ENCODE results near the gene CHN2.

DNA sequence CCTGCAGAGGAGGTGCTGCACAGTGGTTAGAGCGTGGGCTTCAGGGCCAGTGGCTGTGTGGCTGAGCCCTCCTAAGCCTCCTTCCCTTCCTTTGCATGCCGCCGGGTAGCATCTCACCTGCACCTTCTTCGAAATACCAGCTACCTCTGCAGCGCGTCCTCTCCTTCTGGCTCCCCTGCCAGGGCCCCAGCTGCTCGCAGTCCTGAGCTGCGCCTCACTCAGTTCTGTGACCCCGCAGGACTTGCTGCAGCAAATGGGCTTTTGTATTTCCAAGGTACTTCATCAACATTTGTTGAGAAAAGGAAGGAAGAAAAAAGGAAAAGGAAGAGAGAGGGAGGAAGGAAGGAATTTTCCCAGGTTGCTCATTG, 222.3 kb downstream of the CHN2 start:
- no peak for TF ChIP-seq REST (IDR thresholded peaks at IDR 0.05; ENCODE audit: insufficient read depth in 1 of 2, low read depth in 2 of 2, low read length in 1 of 2)
- TF ChIP-seq, protein P1, sequence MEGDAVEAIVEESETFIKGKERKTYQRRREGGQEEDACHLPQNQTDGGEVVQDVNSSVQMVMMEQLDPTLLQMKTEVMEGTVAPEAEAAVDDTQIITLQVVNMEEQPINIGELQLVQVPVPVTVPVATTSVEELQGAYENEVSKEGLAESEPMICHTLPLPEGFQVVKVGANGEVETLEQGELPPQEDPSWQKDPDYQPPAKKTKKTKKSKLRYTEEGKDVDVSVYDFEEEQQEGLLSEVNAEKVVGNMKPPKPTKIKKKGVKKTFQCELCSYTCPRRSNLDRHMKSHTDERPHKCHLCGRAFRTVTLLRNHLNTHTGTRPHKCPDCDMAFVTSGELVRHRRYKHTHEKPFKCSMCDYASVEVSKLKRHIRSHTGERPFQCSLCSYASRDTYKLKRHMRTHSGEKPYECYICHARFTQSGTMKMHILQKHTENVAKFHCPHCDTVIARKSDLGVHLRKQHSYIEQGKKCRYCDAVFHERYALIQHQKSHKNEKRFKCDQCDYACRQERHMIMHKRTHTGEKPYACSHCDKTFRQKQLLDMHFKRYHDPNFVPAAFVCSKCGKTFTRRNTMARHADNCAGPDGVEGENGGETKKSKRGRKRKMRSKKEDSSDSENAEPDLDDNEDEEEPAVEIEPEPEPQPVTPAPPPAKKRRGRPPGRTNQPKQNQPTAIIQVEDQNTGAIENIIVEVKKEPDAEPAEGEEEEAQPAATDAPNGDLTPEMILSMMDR (IDR thresholded peaks at IDR 0.05), result no peak

Measured in Panc1 (cell line).